HL-60 (cell line): ENCODE results near the gene RIBC1.
"Not testable (repeated sequence)": the region's sequence is repeated elsewhere in the genome, so short reads cannot be mapped to it uniquely, and the experiment has no call there.

Experiments used
- GABPA ChIP-seq: IDR thresholded peaks from 2 replicates; pipeline ENCODE4 v1.6.1; 2012; ENCODE audit warnings: low read depth
- POLR2AphosphoS5 ChIP-seq: IDR thresholded peaks from 2 replicates; pipeline ENCODE4 v1.6.1; 2012; ENCODE audit warnings: low read depth
- TF ChIP-seq, protein P1 (sequence below): IDR thresholded peaks from one replicate; pipeline ENCODE4 v1.5.1; 2011; ENCODE audit warnings: low read length, control low read depth, inconsistent platforms; ENCODE audit not compliant: insufficient read depth

DNA sequence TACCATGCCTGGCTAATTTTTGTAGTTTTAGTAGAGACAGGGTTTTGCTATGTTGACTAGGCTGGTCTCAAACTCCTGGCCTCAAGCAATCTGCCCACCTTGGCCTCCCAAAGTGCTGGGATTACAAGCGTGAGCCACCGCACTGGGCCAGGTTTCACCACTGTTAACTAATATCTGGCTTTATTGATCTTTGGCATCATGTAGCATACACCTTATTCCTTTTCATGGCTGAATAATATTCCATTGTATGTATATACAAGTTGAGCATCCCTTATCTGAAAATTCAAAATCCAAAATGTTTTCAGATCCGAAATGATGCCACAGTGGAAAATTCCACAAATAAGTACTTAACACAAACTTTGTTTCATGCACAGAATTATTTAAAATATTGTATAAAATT, 46.0 kb downstream of the RIBC1 start:
- TF ChIP-seq, protein P1, sequence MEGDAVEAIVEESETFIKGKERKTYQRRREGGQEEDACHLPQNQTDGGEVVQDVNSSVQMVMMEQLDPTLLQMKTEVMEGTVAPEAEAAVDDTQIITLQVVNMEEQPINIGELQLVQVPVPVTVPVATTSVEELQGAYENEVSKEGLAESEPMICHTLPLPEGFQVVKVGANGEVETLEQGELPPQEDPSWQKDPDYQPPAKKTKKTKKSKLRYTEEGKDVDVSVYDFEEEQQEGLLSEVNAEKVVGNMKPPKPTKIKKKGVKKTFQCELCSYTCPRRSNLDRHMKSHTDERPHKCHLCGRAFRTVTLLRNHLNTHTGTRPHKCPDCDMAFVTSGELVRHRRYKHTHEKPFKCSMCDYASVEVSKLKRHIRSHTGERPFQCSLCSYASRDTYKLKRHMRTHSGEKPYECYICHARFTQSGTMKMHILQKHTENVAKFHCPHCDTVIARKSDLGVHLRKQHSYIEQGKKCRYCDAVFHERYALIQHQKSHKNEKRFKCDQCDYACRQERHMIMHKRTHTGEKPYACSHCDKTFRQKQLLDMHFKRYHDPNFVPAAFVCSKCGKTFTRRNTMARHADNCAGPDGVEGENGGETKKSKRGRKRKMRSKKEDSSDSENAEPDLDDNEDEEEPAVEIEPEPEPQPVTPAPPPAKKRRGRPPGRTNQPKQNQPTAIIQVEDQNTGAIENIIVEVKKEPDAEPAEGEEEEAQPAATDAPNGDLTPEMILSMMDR = not testable (repeated sequence)
- not testable (repeated sequence) for TF ChIP-seq GABPA, POLR2AphosphoS5
